ENCODE results near the gene HDAC4.

DNA sequence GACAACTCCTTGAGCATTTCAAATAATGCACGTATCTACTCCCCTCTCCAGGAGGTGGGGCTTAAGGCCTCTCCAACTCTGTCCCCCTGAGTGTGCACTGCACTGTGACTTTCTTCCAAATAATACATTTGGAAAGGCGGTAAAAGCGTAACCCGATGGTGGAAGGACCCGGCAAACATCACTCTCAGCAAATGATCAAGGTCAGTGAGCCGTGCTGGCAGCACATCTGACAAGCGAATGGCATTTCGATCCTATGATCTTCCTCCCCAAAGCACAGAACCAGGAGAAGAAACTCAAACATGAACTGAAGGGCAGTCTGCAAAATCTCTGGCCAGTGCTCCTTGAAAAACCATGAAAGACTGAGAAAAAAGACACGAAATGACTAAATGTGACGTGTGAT, 344.2 kb downstream of the HDAC4 start:
- TF ChIP-seq, protein P1, sequence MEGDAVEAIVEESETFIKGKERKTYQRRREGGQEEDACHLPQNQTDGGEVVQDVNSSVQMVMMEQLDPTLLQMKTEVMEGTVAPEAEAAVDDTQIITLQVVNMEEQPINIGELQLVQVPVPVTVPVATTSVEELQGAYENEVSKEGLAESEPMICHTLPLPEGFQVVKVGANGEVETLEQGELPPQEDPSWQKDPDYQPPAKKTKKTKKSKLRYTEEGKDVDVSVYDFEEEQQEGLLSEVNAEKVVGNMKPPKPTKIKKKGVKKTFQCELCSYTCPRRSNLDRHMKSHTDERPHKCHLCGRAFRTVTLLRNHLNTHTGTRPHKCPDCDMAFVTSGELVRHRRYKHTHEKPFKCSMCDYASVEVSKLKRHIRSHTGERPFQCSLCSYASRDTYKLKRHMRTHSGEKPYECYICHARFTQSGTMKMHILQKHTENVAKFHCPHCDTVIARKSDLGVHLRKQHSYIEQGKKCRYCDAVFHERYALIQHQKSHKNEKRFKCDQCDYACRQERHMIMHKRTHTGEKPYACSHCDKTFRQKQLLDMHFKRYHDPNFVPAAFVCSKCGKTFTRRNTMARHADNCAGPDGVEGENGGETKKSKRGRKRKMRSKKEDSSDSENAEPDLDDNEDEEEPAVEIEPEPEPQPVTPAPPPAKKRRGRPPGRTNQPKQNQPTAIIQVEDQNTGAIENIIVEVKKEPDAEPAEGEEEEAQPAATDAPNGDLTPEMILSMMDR (IDR thresholded peaks at IDR 0.05) = no peak
- TF ChIP-seq EZH2 (IDR thresholded peaks at IDR 0.05; ENCODE audit: borderline replicate concordance, insufficient read depth, low read depth, low read length, poor library complexity, severe bottlenecking) = no peak
